Measurements from ENCODE around the gene ADM5. TPM values are rescaled to one million over a fixed set of nuclear protein-coding genes. Genes with fewer than 3 reads are reported as not detected.

ADM5 gene
- total and polyA plus RNA-seq, 10 of the 15 experiments (the other 5 are each of a cell fraction or from before 2014, with no cell fraction given): 0.05 to 6.0 (median 1.2) TPM; not detected in 1

- TF ChIP-seq ZNF207 (IDR thresholded peaks at IDR 0.05; ENCODE audit: borderline replicate concordance): peak; percentile 97
- TF ChIP-seq FOXK2 (IDR thresholded peaks at IDR 0.05): peak; percentile 99
- peak; percentile 41; the same call in 1 of the 2 replicates for TF ChIP-seq LARP7 (IDR thresholded peaks at IDR 0.05)
- TF ChIP-seq TARDBP (IDR thresholded peaks at IDR 0.05; ENCODE audit: borderline replicate concordance): no peak
- no peak for TF ChIP-seq HDAC6 (IDR thresholded peaks at IDR 0.05; ENCODE audit: unreplicated experiment)
- peak; percentile 51 for TF ChIP-seq SIX5 (IDR thresholded peaks at IDR 0.05; ENCODE audit: low read depth, low read length, severe bottlenecking)
- no peak for TF ChIP-seq JUNB (IDR thresholded peaks at IDR 0.05)
- TF ChIP-seq RAD51 (IDR thresholded peaks at IDR 0.05): peak; percentile 30; the same call in 1 of the 2 replicates
- no peak for TF ChIP-seq CREB1 (IDR thresholded peaks at IDR 0.05; ENCODE audit: low read depth)
- no peak for TF ChIP-seq ATF2 (IDR thresholded peaks at IDR 0.05; ENCODE audit: low read length)
- TF ChIP-seq EGR1 (IDR thresholded peaks at IDR 0.05; ENCODE audit: borderline replicate concordance in 1 of 2, low read depth in 2 of 2, low read length in 2 of 2): no peak; a peak in 1 of 3 replicates
- TF ChIP-seq MAX (IDR thresholded peaks at IDR 0.05; ENCODE audit: low read depth, low read length): no peak
- TF ChIP-seq CHD2 (IDR thresholded peaks at IDR 0.05; ENCODE audit: borderline replicate concordance, low read depth, low read length): no peak
- TF ChIP-seq SMAD1 (IDR thresholded peaks at IDR 0.05; ENCODE audit: low read depth, partially characterized antibody): no peak
- peak; percentile 94 to 98 for TF ChIP-seq IKZF2 (IDR thresholded peaks at IDR 0.05)
- TF ChIP-seq ASH2L (IDR thresholded peaks at IDR 0.05; ENCODE audit: borderline replicate concordance, low read depth): no peak
- no peak for TF ChIP-seq BCL3 (IDR thresholded peaks at IDR 0.05; ENCODE audit: borderline replicate concordance, insufficient read depth, low read depth, low read length, poor library complexity, severe bottlenecking)
These were observed 13.1 kb upstream of the ADM5 start (continued) for GRCh38 chr19:49676136-49676783.
